Rectal smooth muscle tissue (tissue), 1 donor: ENCODE data around the gene KMT2C.
"Not testable (repeated sequence)": the region's sequence is repeated elsewhere in the genome, so short reads cannot be mapped to it uniquely, and the experiment has no call there.

Experiments
- H3K27ac ChIP-seq: one replicate; pipeline ENCODE4 v1.7.0; 2013; ENCODE audit warnings: low read depth, low read length, inconsistent platforms
- H3K27me3 ChIP-seq: one replicate; pipeline ENCODE4 v1.7.0; 2013; ENCODE audit warnings: low read length; ENCODE audit not compliant: control insufficient read depth, insufficient read depth
- H3K36me3 ChIP-seq: one replicate; pipeline ENCODE4 v1.7.0; 2013; ENCODE audit warnings: low read length; ENCODE audit not compliant: control insufficient read depth, insufficient read depth
- H3K4me1 ChIP-seq: one replicate; pipeline ENCODE4 v1.7.0; 2013; ENCODE audit warnings: low read length; ENCODE audit not compliant: control insufficient read depth, insufficient read depth
- H3K4me3 ChIP-seq: one replicate; pipeline ENCODE4 v1.7.0; 2013; ENCODE audit warnings: low read length
- H3K9ac ChIP-seq: one replicate; pipeline ENCODE4 v1.7.0; 2013; ENCODE audit warnings: low read length

KMT2C gene

DNA sequence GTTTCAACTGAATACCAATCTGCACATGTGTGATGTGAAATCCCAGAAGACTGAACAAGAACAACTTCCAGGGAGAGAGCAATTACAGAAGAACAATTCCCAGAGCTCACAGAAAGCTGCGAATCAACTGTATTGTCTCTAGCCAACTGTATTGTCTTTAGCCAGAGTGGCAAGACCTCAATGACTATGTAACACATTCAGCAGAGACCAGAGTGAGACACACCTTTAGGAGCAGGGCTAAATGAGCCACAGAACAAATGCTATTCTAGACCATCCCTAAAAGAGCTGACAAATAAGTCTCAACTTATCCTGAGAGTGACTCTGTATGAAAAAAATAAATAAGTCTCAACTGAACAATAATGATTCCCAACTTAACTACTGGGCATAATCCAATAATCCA lies 72.0 kb downstream of the KMT2C start:
- no peak overlapping the region for H3K9ac ChIP-seq
- H3K27ac ChIP-seq = no peak overlapping the region
- H3K36me3 ChIP-seq = no peaks in the 10 kb centered on the region
- H3K4me3 ChIP-seq = no peak overlapping the region
- no peaks in the 10 kb centered on the region for H3K27me3 ChIP-seq
- H3K4me1 ChIP-seq = peaks cover 2% of the 10 kb centered on the region

GRCh38 chr7:152362128-152362926 lies 73.5 kb downstream of the KMT2C start:
- Histone ChIP-seq H3K4me1 (no peaks in the 10 kb centered on the region), H3K27me3 (no peaks in the 10 kb centered on the region), H3K4me3 (no peak overlapping the region), H3K27ac (no peak overlapping the region), H3K36me3 (peaks cover under 1% of the 10 kb centered on the region), H3K9ac (no peak overlapping the region)

DNA sequence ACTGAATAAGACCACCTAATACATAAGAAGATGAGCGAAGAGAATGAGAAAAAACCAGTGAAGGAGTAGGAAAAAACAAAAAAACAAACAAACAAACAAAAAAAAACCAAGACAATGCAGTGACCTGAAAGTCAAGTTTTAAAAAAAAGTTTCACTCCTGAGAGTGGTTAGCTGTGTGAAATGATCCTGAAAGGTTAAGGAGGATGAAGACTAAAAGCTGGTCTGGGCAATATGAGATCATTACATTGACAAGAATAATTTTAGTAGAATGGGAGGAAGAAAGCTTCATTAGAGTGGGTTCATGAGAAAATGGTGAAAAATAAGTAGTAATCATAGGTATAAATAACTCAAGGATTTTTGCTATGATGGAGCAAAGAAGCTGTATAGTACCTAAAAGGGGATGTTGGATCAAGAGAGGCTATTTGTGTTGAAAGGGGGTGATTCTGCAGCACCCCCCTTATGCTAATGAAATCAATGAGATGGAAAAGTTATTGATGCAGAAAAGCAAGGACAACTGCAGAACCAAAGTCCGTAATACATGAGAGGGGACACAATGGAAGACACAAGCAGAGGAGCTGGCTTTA lies 80.2 kb downstream of the KMT2C start:
- no peaks in the 10 kb centered on the region for H3K4me1 ChIP-seq
- no peaks in the 10 kb centered on the region for H3K27me3 ChIP-seq
- peaks cover 3% of the 10 kb centered on the region for H3K36me3 ChIP-seq
- no peak overlapping the region for H3K27ac ChIP-seq
- H3K4me3 ChIP-seq = no peak overlapping the region
- no peak overlapping the region for H3K9ac ChIP-seq

DNA sequence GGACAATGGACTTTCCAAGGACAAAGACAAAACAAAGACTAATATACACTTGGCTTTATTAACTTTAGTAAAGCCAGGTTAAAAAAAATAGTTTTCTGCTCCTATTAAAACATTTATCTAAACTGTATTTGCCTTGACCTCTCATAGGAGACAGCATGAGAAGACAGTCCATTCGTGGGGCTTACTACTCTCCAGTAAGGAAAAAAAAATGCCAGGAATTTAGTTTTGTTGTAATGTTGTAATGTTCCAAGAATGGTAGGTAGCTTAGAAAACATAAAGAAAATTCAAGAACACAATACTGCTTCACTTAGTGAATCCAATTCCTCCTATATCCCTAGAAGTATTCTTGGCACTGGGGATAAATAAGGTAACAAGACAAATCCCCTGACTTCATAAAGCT lies 81.7 kb downstream of the KMT2C start:
- H3K4me3 ChIP-seq = no peak overlapping the region
- H3K27ac ChIP-seq = no peak overlapping the region
- no peaks in the 10 kb centered on the region for H3K4me1 ChIP-seq
- no peak overlapping the region for H3K9ac ChIP-seq
- H3K27me3 ChIP-seq = no peaks in the 10 kb centered on the region
- peaks cover 3% of the 10 kb centered on the region for H3K36me3 ChIP-seq

DNA sequence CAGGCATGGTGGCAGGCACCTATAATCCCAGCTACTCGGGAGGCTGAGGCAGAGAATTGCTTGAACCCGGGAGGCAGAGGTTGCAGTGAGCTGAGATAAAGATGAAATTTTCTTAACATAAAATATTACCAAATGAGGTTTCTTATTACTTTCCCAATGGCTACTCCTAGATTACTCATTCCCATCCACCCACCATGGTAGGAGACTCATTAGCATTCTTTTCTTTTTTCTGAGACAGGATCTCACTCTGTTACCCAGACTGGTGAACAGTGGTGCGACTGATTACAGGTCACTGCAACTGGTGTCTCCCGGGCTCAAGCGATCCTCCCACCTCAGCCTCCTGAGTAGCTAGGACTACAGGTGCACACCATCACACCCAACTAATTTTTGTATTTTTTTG lies 82.5 kb downstream of the KMT2C start:
- H3K27me3 ChIP-seq, H3K4me3 ChIP-seq, H3K36me3 ChIP-seq: not testable (repeated sequence)

DNA sequence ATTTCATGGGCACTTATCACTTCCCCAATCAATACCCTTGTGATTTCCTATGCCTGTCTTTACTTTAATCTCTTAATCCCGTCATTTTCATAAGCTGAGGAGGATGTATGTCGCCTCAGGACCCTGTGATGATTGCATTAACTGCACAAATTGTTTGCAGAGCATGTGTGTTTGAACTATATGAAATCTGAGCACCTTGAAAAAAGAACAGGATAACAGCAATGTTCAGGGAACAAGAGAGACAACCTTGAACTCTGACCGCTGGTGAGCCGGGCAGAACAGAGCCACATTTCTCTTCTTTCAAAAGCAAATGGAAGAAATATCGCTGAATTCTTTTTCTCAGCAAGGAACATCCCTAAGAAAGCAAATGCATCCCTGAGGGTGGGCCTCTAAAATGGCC lies 84.1 kb downstream of the KMT2C start:
- not testable (repeated sequence) for H3K27ac ChIP-seq, H3K36me3 ChIP-seq, H3K27me3 ChIP-seq, H3K9ac ChIP-seq, H3K4me3 ChIP-seq, H3K4me1 ChIP-seq

More for the DNA sequence above, 82.5 kb downstream of the KMT2C start:
- not testable (repeated sequence) for H3K4me1 ChIP-seq, H3K9ac ChIP-seq, H3K27ac ChIP-seq

- Histone ChIP-seq H3K36me3 (no peaks in the 10 kb centered on the region), H3K9ac (no peak overlapping the region), H3K4me1 (no peaks in the 10 kb centered on the region), H3K27me3 (no peaks in the 10 kb centered on the region), H3K4me3 (no peak overlapping the region), H3K27ac (no peak overlapping the region)
These were observed 84.6 kb downstream of the KMT2C start for GRCh38 chr7:152351168-152351567.

GRCh38 chr7:152347888-152348287 lies 87.9 kb downstream of the KMT2C start:
- Histone ChIP-seq H3K27me3 (no peaks in the 10 kb centered on the region), H3K4me1 (no peaks in the 10 kb centered on the region), H3K27ac (no peak overlapping the region), H3K9ac (no peak overlapping the region), H3K4me3 (no peak overlapping the region), H3K36me3 (no peaks in the 10 kb centered on the region)

GRCh38 chr7:152344253-152344652 lies 91.5 kb downstream of the KMT2C start:
- Histone ChIP-seq H3K27me3 (no peaks in the 10 kb centered on the region), H3K9ac (no peak overlapping the region), H3K27ac (no peak overlapping the region), H3K4me1 (peaks cover 5% of the 10 kb centered on the region), H3K36me3 (no peaks in the 10 kb centered on the region), H3K4me3 (no peak overlapping the region)

- H3K27me3 ChIP-seq = no peaks in the 10 kb centered on the region
- no peak overlapping the region for H3K9ac ChIP-seq
- H3K4me3 ChIP-seq = no peak overlapping the region
- H3K27ac ChIP-seq = no peak overlapping the region
- peaks cover 5% of the 10 kb centered on the region for H3K4me1 ChIP-seq
- H3K36me3 ChIP-seq = no peaks in the 10 kb centered on the region
These were observed 93.0 kb downstream of the KMT2C start for GRCh38 chr7:152342796-152343195.

GRCh38 chr7:152341914-152342236 lies 93.9 kb downstream of the KMT2C start:
- Histone ChIP-seq H3K27me3 (no peaks in the 10 kb centered on the region), H3K27ac (no peak overlapping the region), H3K4me1 (peaks cover 5% of the 10 kb centered on the region), H3K9ac (no peak overlapping the region), H3K4me3 (no peak overlapping the region), H3K36me3 (no peaks in the 10 kb centered on the region)

DNA sequence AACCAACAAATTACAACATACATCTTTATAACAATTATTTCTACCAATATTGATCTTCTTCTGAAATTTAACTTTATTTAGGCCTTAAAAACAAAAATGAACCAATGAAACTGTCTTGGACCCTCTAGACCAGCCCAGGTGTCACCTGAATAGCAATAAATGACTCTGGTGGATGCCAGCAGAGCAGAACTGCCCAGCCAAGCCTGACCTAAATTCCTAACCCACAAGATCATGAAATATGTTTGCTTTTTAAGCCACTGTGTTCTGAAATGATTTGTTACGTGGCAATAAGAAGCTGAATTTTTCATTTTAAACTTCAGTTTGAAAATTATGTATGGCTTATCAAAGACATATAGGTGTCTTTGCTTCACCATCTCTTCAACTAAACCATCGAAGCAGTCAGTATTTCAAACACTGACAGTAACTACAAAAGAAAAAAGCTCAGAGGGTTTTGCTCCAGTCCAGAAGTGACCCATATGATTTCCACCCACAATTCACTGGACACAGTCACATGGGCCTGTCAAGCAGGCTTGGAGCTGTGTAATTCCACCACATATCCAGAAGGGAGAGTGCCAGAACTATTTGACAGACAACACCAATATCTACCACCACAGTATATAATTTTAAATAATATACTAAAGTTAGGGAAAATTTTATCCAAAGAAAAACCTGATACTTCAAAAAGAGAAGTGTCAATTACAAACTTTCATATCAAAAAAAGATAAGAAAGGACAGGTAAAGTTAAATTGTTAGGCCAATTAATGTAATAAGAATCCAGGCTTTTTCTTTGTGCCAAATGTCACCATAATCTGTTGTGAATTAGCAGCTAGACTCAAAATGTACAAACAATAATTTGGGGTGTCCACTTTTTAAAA lies 94.5 kb downstream of the KMT2C start:
- Histone ChIP-seq H3K27ac (no peak overlapping the region), H3K27me3 (no peaks in the 10 kb centered on the region), H3K36me3 (no peaks in the 10 kb centered on the region), H3K4me3 (no peak overlapping the region), H3K9ac (no peak overlapping the region), H3K4me1 (peaks cover 5% of the 10 kb centered on the region)
